ENCODE results near the gene RND2. TPM values are rescaled to one million over a fixed set of nuclear protein-coding genes. Genes with fewer than 3 reads are reported as not detected.

Gene RND2
- total RNA-seq, 2 donors from 2014 or later: 1.6 to 4.3 TPM

DNA sequence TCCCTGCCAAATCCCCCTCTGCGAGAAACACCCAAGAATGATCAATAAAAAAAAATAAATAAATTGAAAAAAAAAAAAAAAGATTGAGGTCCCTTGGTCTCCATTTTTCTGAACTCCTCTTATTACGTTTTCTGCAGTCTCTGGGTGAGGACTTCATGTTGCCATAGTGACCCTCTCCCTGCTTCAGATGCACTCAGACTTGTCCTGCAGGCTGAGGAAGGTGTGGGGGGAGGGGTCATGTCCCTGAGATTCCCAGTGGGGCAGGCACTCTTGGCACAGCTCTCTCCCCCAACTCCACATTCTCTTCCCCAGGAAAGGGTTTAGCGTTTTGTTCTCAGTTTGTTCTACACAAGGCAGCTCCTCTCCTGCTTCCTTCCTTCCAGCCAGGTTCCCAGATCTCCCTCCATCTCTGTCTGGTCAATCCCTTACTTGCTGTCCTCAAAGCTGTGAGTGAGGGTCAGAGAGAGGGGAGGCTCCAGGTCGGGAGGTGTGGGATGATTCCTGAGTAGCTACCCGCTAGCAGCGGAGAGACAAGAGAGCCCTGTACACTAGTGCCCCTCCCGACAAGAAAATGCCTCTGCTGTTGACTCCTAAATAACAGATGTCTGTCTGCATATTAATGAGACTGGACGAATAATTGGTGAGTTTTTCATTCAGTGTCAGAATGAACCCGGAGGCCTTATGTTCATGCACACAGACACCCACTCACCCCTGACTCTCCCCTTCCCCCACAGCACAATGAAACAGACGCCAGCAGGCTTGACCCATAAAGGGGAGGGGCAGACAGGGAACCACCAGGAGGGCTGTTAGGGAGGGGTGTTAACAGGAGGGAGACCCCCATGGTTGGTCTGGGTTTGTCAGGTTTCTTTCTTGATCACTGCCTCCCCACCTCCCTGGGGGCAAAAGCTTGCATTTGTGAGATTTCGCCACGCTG lies 9.2 kb downstream of the RND2 start:
- Histone ChIP-seq H3K4me1 (replicated peaks) (no peaks in the 10 kb centered on the region), H3K36me3 (no peaks in the 10 kb centered on the region), H3K27ac (no peak overlapping the region), H3K9me3 (no peaks in the 10 kb centered on the region), H3K4me3 (no peak overlapping the region), H3K27me3 (replicated peaks; ENCODE audit: insufficient read depth) (no peaks in the 10 kb centered on the region)
- intact Hi-C loops (cut with DNase I): no loop called here
- no peak for DNase-seq (ENCODE audit: low spot score)
- 47% methylated on average over 12 of the region's 12 CpGs for WGBS
- TF ChIP-seq CTCF (IDR thresholded peaks at IDR 0.05) (no peak), POLR2AphosphoS5 (IDR thresholded peaks at IDR 0.05) (no peak), POLR2A (IDR thresholded peaks at IDR 0.05) (no peak)

DNA sequence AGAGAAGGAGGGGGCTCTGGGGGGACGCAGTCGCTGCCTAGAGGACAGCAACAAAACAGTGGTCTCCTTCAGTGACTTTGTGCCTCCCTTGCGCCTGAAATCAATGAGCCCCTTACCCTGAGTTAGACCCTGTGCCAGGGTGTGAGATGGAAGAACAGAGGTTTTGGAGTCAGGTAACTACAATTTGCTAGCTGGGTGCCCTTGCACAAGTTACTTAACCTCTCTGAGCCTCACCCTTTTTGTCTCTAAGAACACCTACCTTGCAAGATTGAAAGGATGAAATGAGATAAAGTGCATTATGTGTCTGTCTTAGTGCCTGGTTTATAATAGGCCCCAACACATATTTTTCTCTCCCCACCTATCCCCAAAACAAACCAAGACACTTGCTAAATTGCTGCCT lies 9.9 kb downstream of the RND2 start:
- H3K4me1 ChIP-seq (replicated peaks): no peaks in the 10 kb centered on the region
- TF ChIP-seq POLR2AphosphoS5 (IDR thresholded peaks at IDR 0.05) (no peak), CTCF (IDR thresholded peaks at IDR 0.05) (no peak), POLR2A (IDR thresholded peaks at IDR 0.05) (no peak)
- DNase-seq (ENCODE audit: low spot score): no peak
- no peak overlapping the region for H3K27ac ChIP-seq
- intact Hi-C loops (cut with DNase I): no loop called here
- H3K9me3 ChIP-seq: no peaks in the 10 kb centered on the region
- H3K36me3 ChIP-seq: no peaks in the 10 kb centered on the region
- no peak overlapping the region for H3K4me3 ChIP-seq
- WGBS: 78% methylated on average over 3 of the region's 3 CpGs
- no peaks in the 10 kb centered on the region for H3K27me3 ChIP-seq (replicated peaks; ENCODE audit: insufficient read depth)

DNA sequence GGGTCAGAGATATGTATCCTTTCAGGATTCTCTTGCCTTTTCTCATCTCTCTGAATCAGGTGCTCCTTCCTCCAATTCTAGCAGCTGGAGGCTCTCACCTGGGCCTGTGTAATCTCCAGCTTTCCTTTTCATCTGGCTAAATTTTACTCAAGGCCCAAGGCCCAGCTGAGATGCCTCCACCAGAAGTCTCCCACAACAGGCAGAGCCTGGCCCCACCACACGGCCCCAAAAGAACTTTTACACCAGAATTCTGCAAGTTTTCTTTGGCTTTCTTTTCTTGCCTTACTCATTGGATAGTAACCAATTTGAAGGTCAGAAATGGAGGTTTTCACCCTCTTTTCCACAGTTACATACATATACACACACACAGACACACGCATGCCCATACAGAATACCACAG lies 14.6 kb downstream of the RND2 start:
- Histone ChIP-seq H3K36me3 (no peaks in the 10 kb centered on the region), H3K27ac (no peak overlapping the region), H3K9me3 (no peaks in the 10 kb centered on the region), H3K4me1 (replicated peaks) (no peaks in the 10 kb centered on the region), H3K4me3 (no peak overlapping the region), H3K27me3 (replicated peaks; ENCODE audit: insufficient read depth) (no peaks in the 10 kb centered on the region)
- 90% methylated on average over 2 of the region's 2 CpGs for WGBS
- intact Hi-C loops (cut with DNase I): no loop called here
- TF ChIP-seq POLR2AphosphoS5 (IDR thresholded peaks at IDR 0.05) (no peak), CTCF (IDR thresholded peaks at IDR 0.05) (no peak), POLR2A (IDR thresholded peaks at IDR 0.05) (no peak)
- no peak for DNase-seq (ENCODE audit: low spot score)

- no peaks in the 10 kb centered on the region for H3K36me3 ChIP-seq
- H3K27me3 ChIP-seq (replicated peaks; ENCODE audit: insufficient read depth): no peaks in the 10 kb centered on the region
- DNase-seq (ENCODE audit: low spot score): no peak
- TF ChIP-seq CTCF (IDR thresholded peaks at IDR 0.05) (no peak), POLR2A (IDR thresholded peaks at IDR 0.05) (no peak), POLR2AphosphoS5 (IDR thresholded peaks at IDR 0.05) (no peak)
- intact Hi-C loops (cut with DNase I): no loop called here
- no peaks in the 10 kb centered on the region for H3K9me3 ChIP-seq
- WGBS: 76% methylated on average over 2 of the region's 2 CpGs
- no peak overlapping the region for H3K27ac ChIP-seq
- no peak overlapping the region for H3K4me3 ChIP-seq
- H3K4me1 ChIP-seq (replicated peaks): no peaks in the 10 kb centered on the region
Observed at GRCh38 chr17:43040655-43041054, 15.6 kb downstream of the RND2 start.
